NCI-H526 (cell line): ENCODE data around the gene SLC22A23.

Experiments
- DNase-seq, 2 experiments: peaks; one replicate each; lab custom pipeline; 2025; lab: John Stamatoyannopoulos, UW

SLC22A23 gene

DNA sequence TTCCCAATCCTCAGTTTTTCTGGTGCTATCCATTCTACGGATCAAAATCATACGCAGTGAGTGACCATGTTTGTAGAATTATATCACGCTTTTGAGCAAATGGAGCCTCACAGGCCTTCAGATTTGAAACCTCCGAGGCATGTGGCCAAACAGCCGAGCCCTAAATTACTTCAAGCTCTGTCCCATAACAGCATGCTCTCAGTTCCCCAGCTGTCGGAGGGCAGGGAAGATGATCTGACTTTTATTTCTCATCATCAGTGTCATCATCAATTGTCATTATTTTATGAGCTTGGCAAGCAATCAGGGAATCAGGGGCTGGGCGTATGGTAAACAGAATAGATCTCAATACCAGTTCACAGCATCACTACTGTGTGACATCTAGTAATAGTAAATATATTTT, 124.9 kb downstream of the SLC22A23 start:
- no peak for DNase-seq

DNA sequence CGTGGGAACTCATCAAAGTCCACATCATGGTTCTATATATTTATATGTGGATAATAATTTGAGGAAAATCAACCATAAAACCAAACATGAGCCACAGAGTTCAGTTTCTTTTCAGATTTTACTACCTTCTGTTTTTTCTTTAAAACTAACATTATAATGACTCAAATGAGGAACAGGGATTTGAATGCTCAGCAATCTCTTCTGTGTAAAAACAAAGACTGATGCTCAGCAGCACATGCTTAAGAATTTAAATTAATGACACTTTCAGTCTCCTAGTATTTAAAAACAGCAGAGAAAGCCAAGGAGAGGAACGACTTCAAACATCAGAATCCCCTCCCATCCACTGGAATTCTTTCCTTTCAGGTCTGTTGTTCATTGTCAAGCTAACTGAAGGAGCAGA, 125.4 kb downstream of the SLC22A23 start:
- DNase-seq, result no peak

- DNase-seq, result no peak
Observed at GRCh38 chr6:3330199-3330598, 126.7 kb downstream of the SLC22A23 start.

DNA sequence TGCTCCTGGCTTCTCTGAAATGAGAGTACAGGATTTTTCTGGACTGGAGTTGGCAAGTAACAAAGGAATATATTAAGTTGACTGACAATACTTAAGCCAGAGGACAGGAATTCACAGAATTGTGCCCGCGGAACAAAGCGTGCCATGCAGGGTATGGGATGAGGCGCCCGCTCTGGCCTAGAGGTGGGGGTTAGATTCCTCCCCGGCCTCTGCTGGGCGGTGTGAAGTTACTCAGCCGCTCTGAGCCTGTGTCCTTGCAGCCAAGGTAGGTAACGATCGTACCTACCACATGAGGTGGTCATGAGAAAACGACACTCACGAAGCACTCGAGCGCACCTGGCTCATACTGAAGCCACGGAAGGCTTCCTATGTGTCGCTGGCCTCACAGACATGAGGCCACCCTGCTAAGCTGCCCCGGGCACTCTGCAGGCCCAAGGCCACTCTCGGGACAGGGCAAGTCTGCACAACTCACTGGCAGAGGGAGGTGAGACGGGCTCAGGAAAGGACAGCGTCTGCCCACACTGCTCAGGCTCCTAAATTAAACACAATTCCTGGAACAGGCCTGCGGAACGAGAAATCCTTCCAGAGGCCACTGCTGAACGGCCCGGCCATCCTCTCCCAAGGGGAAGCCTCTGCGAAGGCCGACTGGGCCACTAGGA, 127.3 kb downstream of the SLC22A23 start:
- no peak for DNase-seq

- DNase-seq, result no peak
Observed at GRCh38 chr6:3328796-3329195, 128.1 kb downstream of the SLC22A23 start.

GRCh38 chr6:3328145-3328544, 128.7 kb downstream of the SLC22A23 start:
- DNase-seq, result no peak

DNA sequence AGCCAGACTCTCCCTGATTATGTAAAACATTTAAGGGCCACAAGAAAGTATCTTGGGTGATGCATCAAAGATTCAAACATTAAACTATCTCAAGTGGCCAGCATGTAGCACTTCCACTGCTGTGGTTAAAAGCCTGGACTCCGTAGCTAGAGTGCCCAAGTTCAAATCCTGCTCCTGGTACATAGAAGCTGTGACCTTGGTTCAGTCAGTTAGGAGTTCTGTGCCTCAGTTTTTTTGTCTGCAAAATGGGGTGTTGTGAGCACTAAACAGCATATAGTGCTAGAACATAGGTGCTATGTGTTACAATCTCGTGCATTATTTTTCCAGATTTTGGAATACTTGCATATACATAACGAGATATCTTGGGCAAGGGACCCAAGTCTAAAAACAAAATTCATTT, 129.4 kb downstream of the SLC22A23 start:
- DNase-seq, result no peak

DNA sequence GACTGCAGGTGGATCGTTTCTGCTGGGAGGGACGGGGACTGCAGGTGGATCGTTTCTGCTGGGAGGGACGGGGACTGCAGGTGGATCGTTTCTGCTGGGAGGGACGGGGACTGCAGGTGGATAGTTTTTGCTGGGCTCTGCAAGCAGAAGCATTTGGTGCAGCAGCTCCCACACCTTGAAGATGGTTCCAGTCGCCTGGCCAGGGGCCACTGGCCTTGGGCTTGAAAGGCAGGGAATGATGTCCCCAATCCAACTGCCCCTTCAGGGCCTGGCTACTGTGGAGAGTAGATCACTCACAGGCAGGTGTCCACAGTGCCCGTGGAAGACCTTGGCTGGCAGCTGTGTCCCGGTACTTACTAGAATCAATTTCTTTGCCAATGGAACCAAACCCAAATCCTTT, 129.9 kb downstream of the SLC22A23 start:
- no peak for DNase-seq

GRCh38 chr6:3326184-3326971, 130.5 kb downstream of the SLC22A23 start:
- DNase-seq, result no peak

GRCh38 chr6:3325210-3325609, 131.6 kb downstream of the SLC22A23 start:
- no peak for DNase-seq

DNA sequence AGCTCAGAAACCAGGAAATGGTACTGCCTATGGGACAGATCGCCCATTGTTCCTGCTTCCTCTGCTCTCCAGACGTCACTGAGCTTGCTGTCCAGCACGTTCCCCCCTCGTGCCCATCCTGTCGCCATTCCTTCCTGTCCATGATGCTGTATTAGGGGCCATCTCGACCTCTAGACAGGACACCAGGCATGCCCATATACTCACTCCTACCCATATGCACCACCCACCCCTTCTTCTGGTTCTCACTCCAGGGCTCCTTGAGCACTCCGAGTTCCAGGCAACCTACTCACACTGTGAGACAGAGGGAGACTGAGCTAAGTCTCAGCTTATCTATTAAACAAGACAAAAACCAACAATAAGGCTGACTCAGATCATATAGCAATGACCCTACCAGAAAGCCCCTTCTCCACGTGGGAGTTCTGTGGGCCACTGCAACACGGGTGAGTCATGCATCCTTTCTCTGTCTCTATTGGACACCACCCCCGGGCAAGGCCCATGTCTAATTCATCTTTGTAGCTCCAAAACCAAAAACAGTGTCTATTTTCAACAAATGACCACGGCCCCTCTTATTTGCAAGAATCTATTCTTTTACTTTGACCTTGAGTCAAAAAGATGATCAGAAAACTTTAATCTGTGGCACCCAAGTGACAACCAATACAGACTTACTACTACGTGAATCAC, 132.4 kb downstream of the SLC22A23 start:
- DNase-seq, result no peak

DNA sequence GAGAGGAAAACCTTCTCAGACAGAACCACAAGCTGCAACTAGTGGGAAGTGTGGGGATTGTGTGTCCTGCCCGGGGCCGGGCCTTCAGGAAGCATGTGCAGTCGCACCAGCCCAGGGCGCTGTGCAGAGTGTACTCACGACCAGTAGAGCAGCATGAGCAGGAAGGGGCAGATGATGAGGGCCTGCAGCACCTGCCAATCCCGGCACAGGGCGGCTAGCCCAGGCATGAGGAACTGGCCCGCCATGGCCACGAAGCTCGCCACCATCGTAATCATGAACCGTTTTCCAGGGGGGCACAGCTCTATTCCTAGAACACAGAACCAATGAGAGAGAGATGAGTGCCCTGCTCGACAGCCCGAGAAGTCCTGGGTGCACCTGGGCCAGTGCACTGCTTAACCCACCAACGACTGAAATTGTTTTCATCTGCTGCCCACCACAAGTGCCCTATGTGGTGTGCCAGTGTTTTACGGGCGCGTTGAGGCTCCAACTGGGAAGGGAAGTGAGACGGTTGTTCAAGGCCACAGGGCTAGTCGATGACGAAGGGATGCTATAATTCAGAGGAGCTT, 133.1 kb downstream of the SLC22A23 start:
- no peak for DNase-seq

GRCh38 chr6:3323148-3323547, 133.7 kb downstream of the SLC22A23 start:
- DNase-seq, result no peak

- no peak for DNase-seq
Observed at GRCh38 chr6:3322366-3322890, 134.4 kb downstream of the SLC22A23 start.

GRCh38 chr6:3321875-3322274, 135.0 kb downstream of the SLC22A23 start:
- DNase-seq, result no peak

DNA sequence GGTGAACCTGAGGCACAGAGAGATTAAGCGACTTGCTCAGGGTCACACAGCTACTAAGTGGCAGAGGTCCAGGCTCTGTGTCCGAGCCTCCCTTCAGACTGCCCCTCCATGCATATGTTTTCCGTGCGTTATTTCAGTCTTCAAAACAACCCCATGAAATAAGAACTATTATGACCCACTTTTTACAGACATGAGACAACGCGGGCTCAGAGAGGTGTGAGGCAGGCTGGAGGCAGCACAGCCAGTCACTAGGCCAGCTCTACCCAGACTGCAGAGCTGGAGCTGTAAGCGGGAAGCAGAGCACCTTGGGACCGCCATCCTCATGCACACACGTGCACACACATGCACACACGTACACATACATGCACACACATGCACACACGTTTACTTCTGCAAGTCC, 135.8 kb downstream of the SLC22A23 start:
- no peak for DNase-seq

DNA sequence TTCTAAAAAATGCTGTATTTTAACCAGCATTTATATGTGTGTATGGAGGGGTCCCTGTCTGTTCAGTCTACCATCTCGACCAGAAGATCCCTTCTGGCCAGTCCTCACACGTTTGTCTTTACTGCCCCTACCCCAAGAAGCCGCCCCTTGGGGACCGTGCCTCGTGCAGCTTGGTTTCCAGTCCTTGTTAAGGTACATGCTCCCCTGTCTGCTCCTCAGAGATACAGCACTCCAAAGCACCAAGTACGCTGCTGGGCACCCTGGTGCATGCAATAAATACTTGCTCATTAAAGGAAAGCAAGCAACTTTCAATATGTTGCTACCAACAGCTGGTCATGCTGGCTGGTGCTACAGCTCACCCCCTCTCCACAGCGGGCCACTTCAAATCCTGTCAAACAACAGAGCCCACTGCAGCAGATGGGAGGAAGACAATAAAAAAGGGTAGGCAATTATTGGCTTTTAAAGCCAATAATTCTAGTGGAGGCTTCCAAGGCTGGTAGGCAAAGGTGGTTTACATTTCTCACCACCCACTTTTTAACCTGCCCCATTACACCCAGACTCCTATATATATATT, 136.5 kb downstream of the SLC22A23 start:
- DNase-seq, result no peak

- no peak for DNase-seq
Observed at GRCh38 chr6:3319610-3320200, 137.1 kb downstream of the SLC22A23 start.

DNA sequence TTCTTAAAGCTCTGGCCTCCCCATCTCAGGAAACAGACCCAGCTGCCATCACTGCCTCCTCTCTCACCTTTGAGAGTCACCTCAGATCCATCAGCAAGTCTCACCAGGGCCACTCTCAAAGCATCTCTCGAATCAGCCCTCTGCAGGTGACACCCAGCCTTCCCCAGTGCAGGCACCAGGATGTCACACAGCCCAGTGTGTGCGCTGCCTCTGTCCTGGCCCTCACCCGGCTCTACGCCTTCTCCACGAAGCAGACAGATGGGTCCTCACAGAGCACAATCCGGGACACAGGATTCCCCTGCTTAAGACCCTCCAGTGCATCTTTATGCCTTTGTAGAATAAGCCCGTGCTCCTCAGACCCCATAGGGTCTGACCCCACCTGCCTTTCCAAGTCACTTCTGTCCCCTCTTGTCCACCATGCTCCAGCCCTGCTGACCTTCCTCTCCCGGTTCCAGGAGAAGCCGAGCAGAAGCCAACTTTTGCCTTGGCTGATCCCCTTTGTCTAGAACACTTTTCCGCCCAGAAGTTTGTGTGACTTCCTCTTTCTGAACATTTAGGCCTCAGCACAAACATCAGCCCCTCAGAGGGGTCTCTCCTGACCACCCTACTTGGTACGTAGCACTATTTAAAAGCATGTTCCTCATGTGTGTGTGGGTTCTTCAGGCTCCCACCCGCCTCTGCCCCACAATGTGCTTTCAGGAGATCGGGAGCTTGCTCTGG, 137.9 kb downstream of the SLC22A23 start:
- DNase-seq, result no peak

DNA sequence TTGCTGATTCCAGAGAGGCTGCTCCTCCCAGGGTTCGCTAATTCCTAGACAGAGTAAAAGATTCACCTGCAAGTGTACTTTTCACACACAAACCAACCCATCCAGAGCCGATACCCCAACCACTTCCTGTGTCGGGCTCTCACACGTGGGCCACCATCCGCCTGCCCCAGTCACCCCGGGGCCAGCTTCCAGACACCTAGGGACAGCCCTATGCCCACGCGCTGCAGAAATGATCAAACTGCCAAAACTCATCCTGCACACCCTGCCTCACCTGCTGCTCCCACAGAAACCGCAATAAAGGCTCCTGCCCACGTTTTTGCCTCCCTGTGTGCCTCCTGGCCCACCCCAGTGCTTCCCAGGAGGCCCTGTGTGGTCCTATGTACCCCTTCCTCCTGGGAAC, 138.6 kb downstream of the SLC22A23 start:
- DNase-seq, result no peak

- DNase-seq, result no peak
Observed at GRCh38 chr6:3317741-3318211, 139.1 kb downstream of the SLC22A23 start.
